ENCODE measurements around the gene PATL1.

GRCh38 chr11:59654893-59655292 is 13.9 kb downstream of the PATL1 start:
- no peak for TF ChIP-seq CTCF (IDR thresholded peaks at IDR 0.05)
- TF ChIP-seq ZFX (IDR thresholded peaks at IDR 0.05; ENCODE audit: borderline replicate concordance), result no peak

Data from 22Rv1 (cell line).